GM06990 (cell line): ENCODE data around the gene CEP83.
"Not testable (repeated sequence)": the region's sequence is repeated elsewhere in the genome, so short reads cannot be mapped to it uniquely, and the experiment has no call there.

ENCODE experiments used
- DNase-seq: peaks from one replicate; pipeline ENCODE4 v3.0.0-alpha.2; 2011; ENCODE audit not compliant: insufficient read length; ENCODE audit errors: extremely low read depth
- H3K27me3 ChIP-seq: replicated peaks from 2 replicates; pipeline ENCODE4 v1.6.0; 2011; ENCODE audit warnings: low read length; ENCODE audit not compliant: control insufficient read depth, insufficient read depth
- H3K36me3 ChIP-seq: 2 replicates; pipeline ENCODE4 v1.5.1; 2011; ENCODE audit warnings: low read length; ENCODE audit not compliant: control insufficient read depth, insufficient read depth
- H3K4me3 ChIP-seq: replicated peaks from 2 replicates; pipeline ENCODE4 v1.5.1; 2011; ENCODE audit warnings: low read depth, mild to moderate bottlenecking, control low read depth, low read length
- TF ChIP-seq, protein P1 (sequence below): IDR thresholded peaks from 2 replicates; pipeline ENCODE4 v1.5.1; 2011; ENCODE audit warnings: low read length, control low read depth, mild to moderate bottlenecking, inconsistent platforms; ENCODE audit not compliant: insufficient read depth, poor library complexity, severe bottlenecking

Gene CEP83

GRCh38 chr12:94426049-94426448 is 33.6 kb downstream of the CEP83 start:
- TF ChIP-seq, protein P1, sequence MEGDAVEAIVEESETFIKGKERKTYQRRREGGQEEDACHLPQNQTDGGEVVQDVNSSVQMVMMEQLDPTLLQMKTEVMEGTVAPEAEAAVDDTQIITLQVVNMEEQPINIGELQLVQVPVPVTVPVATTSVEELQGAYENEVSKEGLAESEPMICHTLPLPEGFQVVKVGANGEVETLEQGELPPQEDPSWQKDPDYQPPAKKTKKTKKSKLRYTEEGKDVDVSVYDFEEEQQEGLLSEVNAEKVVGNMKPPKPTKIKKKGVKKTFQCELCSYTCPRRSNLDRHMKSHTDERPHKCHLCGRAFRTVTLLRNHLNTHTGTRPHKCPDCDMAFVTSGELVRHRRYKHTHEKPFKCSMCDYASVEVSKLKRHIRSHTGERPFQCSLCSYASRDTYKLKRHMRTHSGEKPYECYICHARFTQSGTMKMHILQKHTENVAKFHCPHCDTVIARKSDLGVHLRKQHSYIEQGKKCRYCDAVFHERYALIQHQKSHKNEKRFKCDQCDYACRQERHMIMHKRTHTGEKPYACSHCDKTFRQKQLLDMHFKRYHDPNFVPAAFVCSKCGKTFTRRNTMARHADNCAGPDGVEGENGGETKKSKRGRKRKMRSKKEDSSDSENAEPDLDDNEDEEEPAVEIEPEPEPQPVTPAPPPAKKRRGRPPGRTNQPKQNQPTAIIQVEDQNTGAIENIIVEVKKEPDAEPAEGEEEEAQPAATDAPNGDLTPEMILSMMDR, result no peak
- DNase-seq, result no peak
- Histone ChIP-seq H3K27me3 (no peaks in the 10 kb centered on the region), H3K4me3 (no peak overlapping the region), H3K36me3 (no peaks in the 10 kb centered on the region; the same call in 1 of the 2 replicates)

- not testable (repeated sequence) for H3K4me3 ChIP-seq, DNase-seq, H3K27me3 ChIP-seq, H3K36me3 ChIP-seq
These were observed 34.8 kb downstream of the CEP83 start for GRCh38 chr12:94424830-94425229.

DNA sequence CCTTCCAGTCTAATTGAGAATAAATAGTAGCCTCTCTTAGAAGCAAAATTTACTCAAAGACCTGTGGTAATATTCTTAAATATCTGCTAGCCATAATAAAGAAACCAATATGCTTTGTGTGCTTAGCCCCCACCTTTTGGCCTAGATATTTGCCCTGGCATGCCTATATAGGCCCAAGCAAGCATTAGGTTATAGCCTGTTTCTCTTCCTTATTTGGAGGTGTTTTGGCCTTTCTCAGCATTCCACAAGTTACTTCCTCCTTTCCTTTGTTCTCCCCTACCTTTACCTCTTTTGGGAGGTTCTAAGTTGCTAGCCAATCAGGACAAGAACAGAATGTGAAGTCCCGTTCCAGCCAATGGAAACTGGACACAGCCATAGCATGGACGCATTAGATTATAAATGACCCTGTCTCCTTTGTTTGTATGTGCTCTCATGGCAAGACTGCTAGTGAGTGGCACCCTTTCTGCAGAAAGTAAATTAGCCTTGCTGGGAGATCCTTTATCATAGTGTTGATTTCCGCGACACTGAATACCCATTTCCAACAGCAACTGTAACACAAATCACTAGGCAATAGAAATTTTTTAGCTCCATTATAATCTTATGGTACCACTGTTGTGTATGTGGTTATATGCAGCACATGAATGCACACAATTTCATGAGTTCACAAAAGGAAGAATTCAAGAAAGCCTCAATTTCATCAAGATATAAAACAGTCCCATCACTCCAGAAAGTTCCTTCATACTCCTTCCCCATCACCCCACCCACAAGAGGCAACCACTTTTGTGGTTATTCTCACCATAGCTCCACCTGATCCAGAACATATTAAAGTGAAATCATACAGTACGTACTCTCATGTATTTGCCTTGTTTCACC is 37.6 kb downstream of the CEP83 start:
- H3K4me3 ChIP-seq, result no peak overlapping the region
- no peaks in the 10 kb centered on the region for H3K27me3 ChIP-seq
- no peaks in the 10 kb centered on the region for H3K36me3 ChIP-seq
- DNase-seq, result no peak
- TF ChIP-seq, protein P1, result no peak

DNA sequence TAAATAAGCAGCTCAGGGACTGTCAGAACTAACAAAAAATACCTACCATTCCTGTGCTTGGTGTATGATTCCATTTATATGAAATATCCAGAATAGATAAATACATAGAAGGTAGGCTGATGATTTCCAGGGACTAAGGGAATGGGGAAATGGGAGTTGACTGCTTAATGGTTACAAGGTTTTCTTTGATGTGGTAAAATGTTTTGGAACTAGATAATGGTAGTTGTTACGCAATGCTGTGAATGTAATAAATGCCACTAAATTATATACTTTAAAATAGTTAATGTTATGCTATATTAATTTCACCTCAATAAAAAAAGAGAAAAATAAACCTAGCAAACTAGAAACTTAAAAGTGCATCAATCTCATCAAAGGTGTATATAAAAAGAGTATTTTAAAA is 41.1 kb downstream of the CEP83 start:
- TF ChIP-seq, protein P1, result no peak
- Histone ChIP-seq H3K27me3 (no peaks in the 10 kb centered on the region), H3K4me3 (no peak overlapping the region), H3K36me3 (no peaks in the 10 kb centered on the region)
- DNase-seq, result no peak

- DNase-seq, result no peak
- H3K27me3 ChIP-seq, result no peaks in the 10 kb centered on the region
- TF ChIP-seq, protein P1, result no peak
These were observed 43.1 kb downstream of the CEP83 start for GRCh38 chr12:94416613-94417012.

DNA sequence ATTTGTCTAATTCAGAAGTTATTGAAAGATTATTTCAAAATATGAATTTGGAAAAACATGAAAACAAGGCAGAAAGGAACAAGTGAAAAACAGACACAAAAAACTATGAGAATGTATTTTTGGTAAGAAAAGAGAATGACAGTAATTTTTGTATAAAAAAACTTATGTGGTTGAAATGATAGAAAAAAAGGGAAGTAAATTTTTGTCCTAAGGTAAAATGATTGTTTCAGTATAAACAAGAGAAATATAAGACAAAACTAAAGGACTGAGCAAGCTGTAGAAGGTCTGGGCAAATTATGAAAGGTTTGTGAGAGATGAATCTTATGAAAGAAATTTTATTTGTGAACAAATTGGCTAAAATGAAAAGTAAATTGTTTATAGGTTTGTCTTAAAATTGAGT is 44.6 kb downstream of the CEP83 start:
- H3K36me3 ChIP-seq, result no peaks in the 10 kb centered on the region
- DNase-seq, result no peak
- no peaks in the 10 kb centered on the region for H3K27me3 ChIP-seq
- H3K4me3 ChIP-seq, result no peak overlapping the region
- TF ChIP-seq, protein P1, result no peak

More at GRCh38 chr12:94416613-94417012, 43.1 kb downstream of the CEP83 start:
- H3K4me3 ChIP-seq, result no peak overlapping the region
- H3K36me3 ChIP-seq, result no peaks in the 10 kb centered on the region
